ENCODE measurements around the gene OARD1. TPM values are rescaled to one million over a fixed set of nuclear protein-coding genes. Genes with fewer than 3 reads are reported as not detected.

OARD1 gene
- total RNA-seq, 1 donor from 2014 or later = 10.6 TPM

GRCh38 chr6:41066867-41067304, 5.3 kb downstream of the OARD1 start:
- H3K27ac Mint-ChIP-seq (ENCODE audit: unreplicated experiment) = no peak overlapping the region
- no peaks in the 10 kb centered on the region for H3K36me3 Mint-ChIP-seq (ENCODE audit: low read depth, unreplicated experiment)
- no peaks in the 10 kb centered on the region for H3K27me3 Mint-ChIP-seq (ENCODE audit: low read depth, unreplicated experiment)
- no peak overlapping the region for H3K4me3 Mint-ChIP-seq (ENCODE audit: unreplicated experiment)
- TF ChIP-seq, protein P1, sequence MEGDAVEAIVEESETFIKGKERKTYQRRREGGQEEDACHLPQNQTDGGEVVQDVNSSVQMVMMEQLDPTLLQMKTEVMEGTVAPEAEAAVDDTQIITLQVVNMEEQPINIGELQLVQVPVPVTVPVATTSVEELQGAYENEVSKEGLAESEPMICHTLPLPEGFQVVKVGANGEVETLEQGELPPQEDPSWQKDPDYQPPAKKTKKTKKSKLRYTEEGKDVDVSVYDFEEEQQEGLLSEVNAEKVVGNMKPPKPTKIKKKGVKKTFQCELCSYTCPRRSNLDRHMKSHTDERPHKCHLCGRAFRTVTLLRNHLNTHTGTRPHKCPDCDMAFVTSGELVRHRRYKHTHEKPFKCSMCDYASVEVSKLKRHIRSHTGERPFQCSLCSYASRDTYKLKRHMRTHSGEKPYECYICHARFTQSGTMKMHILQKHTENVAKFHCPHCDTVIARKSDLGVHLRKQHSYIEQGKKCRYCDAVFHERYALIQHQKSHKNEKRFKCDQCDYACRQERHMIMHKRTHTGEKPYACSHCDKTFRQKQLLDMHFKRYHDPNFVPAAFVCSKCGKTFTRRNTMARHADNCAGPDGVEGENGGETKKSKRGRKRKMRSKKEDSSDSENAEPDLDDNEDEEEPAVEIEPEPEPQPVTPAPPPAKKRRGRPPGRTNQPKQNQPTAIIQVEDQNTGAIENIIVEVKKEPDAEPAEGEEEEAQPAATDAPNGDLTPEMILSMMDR (IDR thresholded peaks at IDR 0.05; ENCODE audit: insufficient read depth, low read depth, low read length) = peak; percentile 94
- no peak for TF ChIP-seq EZH2 (IDR thresholded peaks at IDR 0.05; ENCODE audit: insufficient read depth, low read length)
- DNase-seq (ENCODE audit: low read depth) (peak; percentile 51), FAIRE-seq (peak; percentile 50)
- no peaks in the 10 kb centered on the region for H3K9me3 Mint-ChIP-seq (ENCODE audit: unreplicated experiment)
- H3K4me1 Mint-ChIP-seq (ENCODE audit: low read depth, unreplicated experiment) = peaks cover 4% of the 10 kb centered on the region
- Histone ChIP-seq H3K4me1 (ENCODE audit: insufficient read depth, low read length) (no peaks in the 10 kb centered on the region), H3K4me2 (ENCODE audit: low read length) (no peak overlapping the region), H2AFZ (ENCODE audit: low read depth, low read length) (no peak overlapping the region), H3K36me3 (ENCODE audit: insufficient read depth, low read length) (peaks cover 4% of the 10 kb centered on the region), H3K9ac (ENCODE audit: low read length) (no peak overlapping the region), H4K20me1 (ENCODE audit: insufficient read depth, low read length) (no peaks in the 10 kb centered on the region), H3K4me3 (ENCODE audit: insufficient read depth, low read depth, low read length) (no peak overlapping the region), H3K27ac (ENCODE audit: low read depth, low read length) (no peak overlapping the region), H3K79me2 (ENCODE audit: insufficient read depth, low read length) (no peaks in the 10 kb centered on the region), H3K27me3 (ENCODE audit: insufficient read depth, low read length) (no peaks in the 10 kb centered on the region), H3K9me3 (ENCODE audit: insufficient read depth, low read depth, low read length) (no peaks in the 10 kb centered on the region)

GRCh38 chr6:41065550-41066026, 6.6 kb downstream of the OARD1 start:
- TF ChIP-seq, protein P1 (IDR thresholded peaks at IDR 0.05; ENCODE audit: insufficient read depth, low read depth, low read length) = no peak
- TF ChIP-seq EZH2 (IDR thresholded peaks at IDR 0.05; ENCODE audit: insufficient read depth, low read length) = no peak
- no peak overlapping the region for H3K27ac Mint-ChIP-seq (ENCODE audit: unreplicated experiment)
- Histone ChIP-seq H3K4me3 (ENCODE audit: insufficient read depth, low read depth, low read length) (no peak overlapping the region), H2AFZ (ENCODE audit: low read depth, low read length) (no peak overlapping the region), H3K4me2 (ENCODE audit: low read length) (no peak overlapping the region), H3K4me1 (ENCODE audit: insufficient read depth, low read length) (no peaks in the 10 kb centered on the region), H3K36me3 (ENCODE audit: insufficient read depth, low read length) (peaks cover 4% of the 10 kb centered on the region), H3K79me2 (ENCODE audit: insufficient read depth, low read length) (no peaks in the 10 kb centered on the region), H3K27ac (ENCODE audit: low read depth, low read length) (no peak overlapping the region), H3K27me3 (ENCODE audit: insufficient read depth, low read length) (no peaks in the 10 kb centered on the region), H3K9me3 (ENCODE audit: insufficient read depth, low read depth, low read length) (no peaks in the 10 kb centered on the region), H3K9ac (ENCODE audit: low read length) (no peak overlapping the region), H4K20me1 (ENCODE audit: insufficient read depth, low read length) (no peaks in the 10 kb centered on the region)
- H3K4me3 Mint-ChIP-seq (ENCODE audit: unreplicated experiment) = no peak overlapping the region
- no peaks in the 10 kb centered on the region for H3K9me3 Mint-ChIP-seq (ENCODE audit: unreplicated experiment)
- no peaks in the 10 kb centered on the region for H3K36me3 Mint-ChIP-seq (ENCODE audit: low read depth, unreplicated experiment)
- peaks cover 4% of the 10 kb centered on the region for H3K4me1 Mint-ChIP-seq (ENCODE audit: low read depth, unreplicated experiment)
- H3K27me3 Mint-ChIP-seq (ENCODE audit: low read depth, unreplicated experiment) = no peaks in the 10 kb centered on the region
- FAIRE-seq = no peak
- DNase-seq (ENCODE audit: low read depth) = no peak

DNA sequence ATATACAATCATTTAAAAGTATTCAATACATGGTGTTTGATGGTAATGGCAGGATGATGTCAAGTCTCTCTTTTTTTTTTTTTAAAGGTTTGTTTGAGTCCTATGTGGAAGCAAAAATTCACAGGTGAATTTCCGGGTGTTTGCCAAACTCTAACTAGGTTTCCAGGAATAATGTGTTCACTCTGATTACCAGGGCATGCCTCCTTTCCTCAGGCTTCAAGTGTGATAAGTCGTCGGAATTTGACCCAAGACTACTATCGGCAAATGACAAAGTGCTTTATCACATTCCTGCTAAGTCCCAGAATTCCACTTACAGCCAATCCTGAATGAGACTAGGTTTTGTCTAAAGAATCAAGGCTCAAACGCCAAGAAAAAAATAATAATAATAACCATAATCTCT, 7.3 kb downstream of the OARD1 start:
- Mint-ChIP-seq H3K4me3 (ENCODE audit: unreplicated experiment) (no peak overlapping the region), H3K4me1 (ENCODE audit: low read depth, unreplicated experiment) (peaks cover 7% of the 10 kb centered on the region), H3K36me3 (ENCODE audit: low read depth, unreplicated experiment) (no peaks in the 10 kb centered on the region), H3K27me3 (ENCODE audit: low read depth, unreplicated experiment) (no peaks in the 10 kb centered on the region), H3K27ac (ENCODE audit: unreplicated experiment) (no peak overlapping the region), H3K9me3 (ENCODE audit: unreplicated experiment) (no peaks in the 10 kb centered on the region)
- TF ChIP-seq, protein P1 (IDR thresholded peaks at IDR 0.05; ENCODE audit: insufficient read depth, low read depth, low read length) = no peak
- no peak for TF ChIP-seq EZH2 (IDR thresholded peaks at IDR 0.05; ENCODE audit: insufficient read depth, low read length)
- H3K79me2 ChIP-seq (ENCODE audit: insufficient read depth, low read length) = no peaks in the 10 kb centered on the region
- peaks cover 4% of the 10 kb centered on the region for H3K36me3 ChIP-seq (ENCODE audit: insufficient read depth, low read length)
- no peak overlapping the region for H3K4me2 ChIP-seq (ENCODE audit: low read length)
- H4K20me1 ChIP-seq (ENCODE audit: insufficient read depth, low read length) = no peaks in the 10 kb centered on the region
- H3K27me3 ChIP-seq (ENCODE audit: insufficient read depth, low read length) = no peaks in the 10 kb centered on the region
- no peak overlapping the region for H2AFZ ChIP-seq (ENCODE audit: low read depth, low read length)
- FAIRE-seq (no peak), DNase-seq (ENCODE audit: low read depth) (no peak)
- no peak overlapping the region for H3K9ac ChIP-seq (ENCODE audit: low read length)
- no peak overlapping the region for H3K4me3 ChIP-seq (ENCODE audit: insufficient read depth, low read depth, low read length)
- no peaks in the 10 kb centered on the region for H3K4me1 ChIP-seq (ENCODE audit: insufficient read depth, low read length)
- H3K9me3 ChIP-seq (ENCODE audit: insufficient read depth, low read depth, low read length) = no peaks in the 10 kb centered on the region
- H3K27ac ChIP-seq (ENCODE audit: low read depth, low read length) = no peak overlapping the region
